Panc1 (cell line): Measurements from ENCODE around the gene PPM1N.

ENCODE experiments used
- REST ChIP-seq, 2 experiments: IDR thresholded peaks; 2 replicates each; pipeline ENCODE4 v1.6.1; 2011 to 2012; ENCODE audit warnings: low read depth in 2 of 2, control low read depth in 1 of 2, low read length in 1 of 2, mild to moderate bottlenecking in 1 of 2, moderate library complexity in 1 of 2; ENCODE audit not compliant: insufficient read depth in 1 of 2
- TF ChIP-seq, protein P1 (sequence below): fragments of 450-650 bp; IDR thresholded peaks from 2 replicates; pipeline ENCODE4 v1.5.1; 2017; ENCODE audit warnings: mild to moderate bottlenecking

DNA sequence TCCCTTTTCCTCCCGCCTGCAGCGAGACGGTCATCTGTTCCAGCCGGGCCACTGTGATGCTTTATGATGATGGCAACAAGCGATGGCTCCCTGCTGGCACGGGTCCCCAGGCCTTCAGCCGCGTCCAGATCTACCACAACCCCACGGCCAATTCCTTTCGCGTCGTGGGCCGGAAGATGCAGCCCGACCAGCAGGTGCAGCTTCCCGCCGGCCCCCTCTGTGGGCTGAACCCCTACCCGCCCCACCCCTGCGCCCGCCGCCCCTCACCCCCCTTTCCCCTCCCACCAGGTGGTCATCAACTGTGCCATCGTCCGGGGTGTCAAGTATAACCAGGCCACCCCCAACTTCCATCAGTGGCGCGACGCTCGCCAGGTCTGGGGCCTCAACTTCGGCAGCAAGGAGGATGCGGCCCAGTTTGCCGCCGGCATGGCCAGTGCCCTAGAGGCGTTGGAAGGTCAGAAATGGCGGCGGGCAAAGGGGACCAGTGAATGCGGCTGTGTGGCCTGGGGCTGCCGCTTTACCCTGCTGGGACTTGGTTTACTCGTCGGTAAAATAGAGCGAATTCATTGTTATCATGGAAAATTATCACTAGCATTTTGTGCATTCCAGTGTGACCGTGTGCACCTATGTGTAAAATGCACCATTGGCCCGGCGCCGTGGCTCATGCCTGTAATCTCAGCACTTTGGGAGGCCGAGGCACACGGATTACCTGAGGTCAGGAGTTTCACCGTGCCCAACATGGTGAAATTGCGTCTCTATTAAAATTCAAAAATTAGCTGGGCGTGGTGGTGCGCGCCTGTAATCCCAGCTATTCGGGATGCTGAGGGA, 19.6 kb downstream of the PPM1N start:
- TF ChIP-seq, protein P1, sequence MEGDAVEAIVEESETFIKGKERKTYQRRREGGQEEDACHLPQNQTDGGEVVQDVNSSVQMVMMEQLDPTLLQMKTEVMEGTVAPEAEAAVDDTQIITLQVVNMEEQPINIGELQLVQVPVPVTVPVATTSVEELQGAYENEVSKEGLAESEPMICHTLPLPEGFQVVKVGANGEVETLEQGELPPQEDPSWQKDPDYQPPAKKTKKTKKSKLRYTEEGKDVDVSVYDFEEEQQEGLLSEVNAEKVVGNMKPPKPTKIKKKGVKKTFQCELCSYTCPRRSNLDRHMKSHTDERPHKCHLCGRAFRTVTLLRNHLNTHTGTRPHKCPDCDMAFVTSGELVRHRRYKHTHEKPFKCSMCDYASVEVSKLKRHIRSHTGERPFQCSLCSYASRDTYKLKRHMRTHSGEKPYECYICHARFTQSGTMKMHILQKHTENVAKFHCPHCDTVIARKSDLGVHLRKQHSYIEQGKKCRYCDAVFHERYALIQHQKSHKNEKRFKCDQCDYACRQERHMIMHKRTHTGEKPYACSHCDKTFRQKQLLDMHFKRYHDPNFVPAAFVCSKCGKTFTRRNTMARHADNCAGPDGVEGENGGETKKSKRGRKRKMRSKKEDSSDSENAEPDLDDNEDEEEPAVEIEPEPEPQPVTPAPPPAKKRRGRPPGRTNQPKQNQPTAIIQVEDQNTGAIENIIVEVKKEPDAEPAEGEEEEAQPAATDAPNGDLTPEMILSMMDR, result no peak
- no peak for TF ChIP-seq REST (IDR thresholded peaks at IDR 0.05; ENCODE audit: insufficient read depth in 1 of 2, low read depth in 2 of 2, low read length in 1 of 2)
